Activated CD4-positive, alpha-beta T cell treated with anti-CD3 and anti-CD28 coated beads for 4 hours (primary cell): Measurements from ENCODE around the gene COL16A1.
A peak's percentile ranks its signal among the peaks of the same experiment; 100 is the strongest.

Experiments used
- DNase-seq, 2 donors: peaks; one replicate each; pipeline ENCODE4 v3.0.0-alpha.2; 2020

Gene COL16A1

DNA sequence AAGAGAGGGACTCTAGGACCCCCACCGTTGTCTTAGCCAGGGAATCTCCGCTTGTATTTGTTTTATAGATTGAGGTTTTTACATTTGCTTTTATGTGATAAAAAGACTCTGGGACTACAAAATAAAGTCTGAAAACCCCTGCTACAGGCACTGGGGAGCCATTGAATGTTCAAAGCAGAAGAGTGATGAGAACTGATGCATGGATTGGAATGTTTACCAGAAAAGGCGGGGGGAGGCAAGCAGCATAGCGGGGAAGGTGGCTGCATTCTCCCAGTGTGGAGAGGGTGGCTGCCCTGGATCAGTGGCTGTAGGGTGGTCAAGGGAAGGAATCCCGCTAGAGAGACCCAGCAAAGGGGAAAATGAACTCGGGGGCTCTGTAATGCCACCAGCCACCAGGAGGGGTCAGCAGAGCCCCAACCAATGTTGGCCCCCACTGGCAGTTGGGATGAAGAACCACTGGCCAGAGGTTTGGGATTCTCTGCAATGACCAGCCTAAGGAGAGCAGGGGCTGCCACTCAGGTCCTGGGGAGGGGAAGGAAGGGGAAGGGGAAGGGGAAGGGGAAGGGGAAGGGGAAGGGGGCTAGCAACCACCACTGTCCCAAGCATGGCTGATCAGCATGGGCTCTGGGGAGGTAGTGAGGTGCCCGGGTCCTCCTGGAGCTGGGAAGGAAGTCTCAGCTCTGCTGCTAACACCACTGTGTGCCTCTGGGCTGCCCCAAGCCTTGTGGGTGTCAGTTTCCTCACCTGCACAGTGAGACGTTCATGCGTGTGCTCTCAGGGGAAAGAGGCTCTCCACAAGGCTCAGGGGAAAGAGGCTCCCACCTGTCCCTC lies 40.0 kb downstream of the COL16A1 start:
- peak; percentile 49 to 63 for DNase-seq

DNA sequence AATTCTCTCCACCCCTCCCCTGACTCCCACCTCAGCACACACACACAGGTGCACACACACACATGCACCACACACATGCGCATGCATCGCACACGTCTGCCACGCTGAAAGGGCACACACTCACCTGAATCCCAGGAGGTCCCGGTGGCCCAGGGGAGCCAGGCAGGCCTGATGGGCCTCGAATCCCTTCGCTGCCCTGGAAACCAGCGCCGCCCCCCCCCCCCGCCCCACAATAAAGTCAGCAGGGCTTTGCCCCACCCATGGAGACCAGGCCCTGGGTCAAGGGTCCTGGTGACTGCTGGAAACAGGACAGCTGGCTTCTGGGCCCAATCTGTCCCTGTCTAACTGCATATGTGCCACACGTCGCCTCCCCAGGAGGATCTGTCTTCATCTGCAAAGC lies 41.4 kb downstream of the COL16A1 start:
- no peak for DNase-seq

DNA sequence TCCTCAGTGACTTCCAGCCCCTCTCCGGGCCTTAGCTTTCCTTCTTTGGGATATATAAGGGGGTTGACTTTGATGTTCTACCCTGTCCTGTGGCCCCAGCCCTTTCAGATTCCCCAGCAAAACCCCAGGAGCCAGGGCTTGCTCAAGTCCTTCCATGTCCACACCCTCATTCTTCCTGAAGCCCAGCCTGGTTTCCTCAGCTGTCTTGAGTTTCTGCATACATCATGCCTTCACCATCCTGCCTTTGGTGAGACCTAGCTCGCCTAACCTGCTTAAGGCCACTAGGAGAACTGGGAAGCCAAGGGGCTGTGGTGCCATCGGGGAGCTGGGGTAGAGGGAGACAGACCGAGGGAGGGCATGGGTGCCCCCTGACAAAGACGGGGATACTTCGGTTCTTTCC lies 42.0 kb downstream of the COL16A1 start:
- DNase-seq, result no peak

DNA sequence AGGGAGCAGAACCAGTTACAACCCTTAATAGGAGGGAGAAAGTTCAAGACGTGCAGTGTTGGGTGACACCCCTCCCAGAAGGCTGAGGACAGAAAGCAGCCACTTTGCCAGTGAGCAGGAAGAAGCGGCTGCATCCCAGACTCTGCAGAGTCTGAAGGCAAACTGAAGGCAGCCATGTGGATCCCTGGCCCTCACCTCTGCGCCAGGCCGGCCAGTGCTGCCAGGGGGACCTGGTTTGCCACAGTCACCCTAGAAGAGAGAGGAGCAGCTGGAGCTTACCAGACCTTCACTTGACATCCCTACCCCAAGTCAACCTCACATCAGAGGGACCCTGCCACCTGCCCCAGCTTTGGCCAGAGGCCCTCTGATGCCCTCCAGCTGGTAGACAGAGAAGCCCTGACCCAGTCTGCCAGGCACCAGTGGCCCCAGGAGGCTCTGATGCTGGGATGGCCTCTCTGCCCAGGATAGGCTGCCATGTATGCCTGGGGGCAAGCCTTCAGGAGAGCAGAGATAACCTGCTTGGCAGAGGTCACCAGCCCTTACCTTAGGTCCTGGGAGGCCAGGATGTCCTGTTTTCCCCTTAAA lies 42.9 kb downstream of the COL16A1 start:
- DNase-seq, result no peak

DNA sequence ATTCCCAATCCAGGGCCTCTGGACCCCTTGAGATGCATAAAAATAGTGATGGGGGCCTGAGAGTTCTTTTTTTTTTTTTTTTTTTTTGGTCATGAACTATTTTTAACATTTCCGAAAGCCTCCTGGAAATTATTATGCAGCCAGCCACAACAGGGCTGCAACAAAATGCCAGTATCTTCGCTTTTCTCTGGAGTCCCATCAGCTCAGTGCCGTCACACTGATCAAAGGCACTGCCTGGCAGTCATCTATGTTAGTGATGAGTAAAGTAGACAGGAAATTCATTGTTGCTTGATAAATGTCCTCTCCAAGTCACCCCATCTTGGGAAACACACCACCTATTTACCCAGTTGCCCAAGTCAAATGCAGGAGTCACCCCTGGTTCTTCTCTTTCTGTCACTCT lies 43.9 kb downstream of the COL16A1 start:
- no peak for DNase-seq

DNA sequence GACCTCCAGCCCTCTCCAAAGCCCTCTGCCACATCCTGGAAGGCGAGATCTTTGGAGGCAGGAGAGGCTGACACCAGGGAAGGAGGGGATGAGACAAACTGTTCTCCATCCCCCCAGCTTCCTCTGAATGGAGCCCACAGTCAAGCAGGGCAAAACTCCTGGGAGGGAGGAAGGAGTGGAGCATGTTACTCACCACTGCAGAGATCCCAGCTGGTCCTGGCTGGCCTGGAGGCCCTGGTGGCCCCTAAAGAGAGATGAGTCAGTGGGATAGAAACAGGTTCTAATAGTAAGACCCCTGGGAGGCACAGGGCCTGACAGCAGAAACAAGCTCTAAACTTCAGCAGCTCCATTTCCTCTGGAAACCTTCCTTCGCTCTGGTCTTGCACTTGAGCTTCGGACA lies 45.1 kb downstream of the COL16A1 start:
- no peak for DNase-seq

DNA sequence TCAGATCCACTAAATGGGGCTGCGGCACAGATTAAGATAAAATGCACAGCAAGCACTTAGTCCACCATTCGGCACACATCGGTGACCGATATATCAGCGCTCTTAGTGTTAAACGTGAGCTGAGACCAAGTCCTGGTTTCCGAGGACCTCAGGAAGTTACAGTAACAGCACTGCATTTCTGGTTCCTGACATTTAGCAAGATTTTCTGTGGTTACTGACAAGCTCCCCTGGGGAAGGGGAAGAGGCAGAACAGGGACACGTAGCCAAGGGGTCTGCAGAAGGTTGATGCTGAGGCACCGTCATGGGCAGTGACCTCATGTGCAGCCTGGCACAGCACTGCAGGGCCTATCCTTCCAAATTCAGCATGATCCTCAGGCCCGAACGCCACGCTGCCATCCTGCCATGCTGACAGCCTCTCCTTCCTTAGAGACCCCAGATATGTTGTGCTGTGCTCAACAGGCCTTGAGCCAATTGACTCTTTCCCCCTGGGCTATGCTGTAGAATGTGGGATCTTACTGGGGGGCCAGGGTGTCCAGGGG lies 45.8 kb downstream of the COL16A1 start:
- no peak for DNase-seq

DNA sequence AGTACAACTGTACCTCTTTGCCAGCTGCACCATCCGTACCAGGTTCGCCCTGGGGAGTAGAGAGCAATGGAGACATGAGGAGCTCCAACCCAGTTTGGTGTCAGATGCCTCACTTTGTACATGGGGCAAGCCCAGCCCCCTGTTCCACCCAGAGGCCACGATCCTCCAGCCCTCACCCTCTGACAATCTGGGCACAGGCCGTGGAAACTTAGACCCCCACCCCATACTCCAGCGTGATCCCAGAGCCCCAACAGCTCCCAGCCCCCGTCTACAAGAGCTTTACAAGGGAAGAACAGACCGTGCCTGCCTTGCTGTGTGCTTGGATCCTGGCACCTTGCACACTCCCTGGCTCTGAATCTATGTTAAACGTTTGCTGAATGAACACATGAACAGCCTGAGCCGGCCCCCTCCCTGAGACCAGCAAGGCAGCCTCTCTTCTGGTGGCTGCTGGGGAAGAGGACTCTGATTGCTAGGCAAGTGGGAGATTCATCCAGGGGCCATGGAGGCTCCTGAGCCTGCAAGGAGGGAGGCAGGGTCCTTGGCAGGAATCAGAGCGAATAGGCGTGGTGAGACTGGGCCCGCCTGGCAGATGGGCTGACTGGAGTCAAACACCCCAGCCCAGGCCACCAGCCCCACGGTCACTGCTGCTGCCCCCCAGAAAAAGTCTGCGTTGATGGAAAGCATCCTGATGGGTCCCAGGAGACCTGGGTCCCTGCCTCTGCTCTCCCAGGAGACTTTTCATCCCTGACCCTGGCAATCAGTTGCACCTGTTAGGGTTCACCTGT lies 46.6 kb downstream of the COL16A1 start:
- DNase-seq, result no peak

DNA sequence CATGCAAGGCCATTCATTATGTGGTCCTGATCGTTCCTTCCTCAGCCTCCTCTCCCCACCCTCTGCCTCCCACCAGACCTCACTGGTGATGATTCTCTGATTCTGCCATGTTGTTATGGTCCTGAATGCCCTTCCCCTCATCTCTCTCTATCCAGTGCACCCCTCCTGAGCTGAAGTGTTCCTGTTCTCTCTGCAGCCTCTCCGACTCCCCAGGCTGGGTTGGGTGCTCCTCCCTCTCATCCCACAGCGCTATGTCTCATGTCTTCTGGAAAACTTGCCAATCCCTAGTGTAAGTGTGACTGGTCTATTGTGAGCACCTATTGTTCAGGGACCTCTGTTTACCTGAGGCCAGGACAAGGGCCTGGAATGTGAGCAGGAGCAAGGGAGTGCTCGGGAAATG lies 48.1 kb downstream of the COL16A1 start:
- DNase-seq, result no peak

DNA sequence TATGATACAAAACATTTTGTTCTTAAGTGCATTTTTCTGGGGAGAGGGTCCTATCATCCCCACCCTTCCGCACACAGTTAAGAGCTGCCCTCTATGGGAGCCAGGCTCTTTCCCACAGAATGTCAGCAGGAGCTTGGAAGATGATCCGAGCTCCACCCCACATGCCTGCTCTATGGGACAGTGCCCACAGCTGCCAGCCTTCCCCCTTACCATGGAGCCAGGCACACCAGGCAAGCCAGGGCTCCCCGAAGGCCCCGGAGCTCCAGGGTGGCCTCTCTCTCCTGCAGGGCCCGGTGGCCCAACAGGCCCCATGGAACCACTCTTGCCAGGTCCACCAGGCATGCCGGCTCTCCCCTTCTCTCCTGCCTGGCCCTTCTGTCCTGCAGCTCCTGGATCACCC lies 48.7 kb downstream of the COL16A1 start:
- no peak for DNase-seq

DNA sequence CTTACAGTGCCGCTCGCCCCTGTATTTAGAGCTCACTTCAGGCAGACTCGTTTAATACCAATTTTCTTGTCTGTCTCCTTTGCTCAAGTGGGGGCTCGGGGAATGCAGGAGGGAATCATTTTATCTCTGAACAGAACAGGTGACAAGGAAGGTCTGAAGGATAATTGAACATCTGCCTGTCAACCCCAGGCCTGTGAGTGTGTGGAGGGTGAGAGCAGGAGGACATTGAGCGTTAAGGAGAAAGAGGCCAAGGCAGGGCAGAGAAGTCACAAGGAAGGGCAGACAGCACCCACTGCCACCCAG lies 49.4 kb downstream of the COL16A1 start:
- DNase-seq, result no peak

DNA sequence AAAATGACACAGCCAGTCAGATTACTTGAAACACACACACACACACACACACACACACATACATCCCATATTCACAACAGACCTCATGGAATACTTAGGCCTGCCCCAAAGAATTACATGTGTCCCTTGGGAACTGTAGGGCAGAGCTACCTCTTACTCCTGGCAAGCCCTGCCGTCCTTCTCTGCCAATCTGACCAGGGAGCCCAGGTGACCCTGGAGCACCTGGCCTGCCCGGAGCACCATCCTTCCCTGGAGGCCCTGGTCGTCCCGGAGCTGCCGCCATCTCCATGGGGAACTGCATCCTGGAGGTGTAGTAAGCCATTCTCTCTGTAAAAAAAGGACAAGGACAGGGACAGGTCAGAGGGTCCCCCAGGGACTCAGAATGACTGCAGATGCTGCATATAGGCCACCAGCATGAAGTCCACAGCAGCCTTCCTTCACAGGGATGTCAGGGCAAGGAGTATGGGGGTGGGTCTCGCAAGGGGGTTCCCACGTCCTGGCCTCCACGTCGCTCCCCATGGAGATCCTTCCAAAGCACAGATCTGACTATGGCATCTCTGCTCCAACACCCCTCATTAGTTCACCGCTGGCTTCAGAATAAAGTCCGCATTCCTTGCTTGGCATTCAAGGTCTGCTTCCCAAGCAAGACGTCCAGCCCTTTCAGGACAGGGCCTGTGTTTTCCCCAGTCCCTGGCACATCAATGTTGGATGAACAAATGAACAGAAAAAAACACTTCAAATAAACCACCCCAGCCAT lies 49.9 kb downstream of the COL16A1 start:
- no peak for DNase-seq

DNA sequence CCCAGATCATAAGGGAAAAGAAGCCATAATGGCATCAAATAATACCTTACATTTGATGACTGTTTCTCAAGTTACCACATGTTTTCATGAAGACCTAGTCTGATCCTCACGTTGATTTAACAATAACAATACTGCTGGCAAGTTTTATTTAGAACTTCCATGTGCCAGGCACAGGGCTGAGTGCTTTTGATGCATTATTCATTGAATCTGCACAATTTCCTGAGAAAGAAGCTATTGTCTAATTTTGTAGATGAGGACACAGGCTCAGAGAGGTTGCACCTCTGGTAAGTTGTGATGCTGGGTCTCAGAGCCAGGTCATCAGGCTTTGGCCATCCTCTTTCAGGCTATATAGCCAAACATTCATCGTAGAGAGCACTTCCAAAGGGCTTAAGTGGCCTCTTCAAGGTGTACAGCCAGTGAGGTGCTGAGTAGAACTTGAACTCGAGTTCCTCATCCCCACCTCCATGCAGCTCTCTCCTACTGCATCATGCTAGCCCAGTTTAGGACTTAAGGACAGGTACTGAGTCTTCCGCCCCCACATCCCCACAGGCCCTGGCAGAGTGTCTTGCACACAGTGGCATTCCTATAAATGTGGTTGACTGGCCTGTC lies 50.8 kb downstream of the COL16A1 start:
- DNase-seq, result no peak

DNA sequence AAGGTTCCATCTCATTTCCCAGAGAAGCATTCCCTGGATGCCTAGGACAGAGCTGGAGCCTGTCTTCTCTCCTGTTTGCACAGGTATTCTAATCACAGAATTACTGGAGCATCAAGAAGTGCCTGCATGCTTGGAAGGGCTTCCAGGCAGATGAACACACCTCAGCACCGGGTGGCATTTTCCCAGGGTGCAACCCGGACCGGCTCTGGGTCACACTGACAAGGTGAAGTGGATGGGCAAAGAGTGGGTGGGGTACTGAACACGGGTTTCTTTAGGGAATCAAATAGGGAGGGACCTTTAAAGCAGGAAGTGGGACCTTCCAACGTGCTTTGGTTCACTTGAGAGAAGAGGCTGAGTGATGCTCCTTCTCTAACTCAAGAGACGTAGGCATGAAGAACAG lies 52.1 kb downstream of the COL16A1 start:
- no peak for DNase-seq

DNA sequence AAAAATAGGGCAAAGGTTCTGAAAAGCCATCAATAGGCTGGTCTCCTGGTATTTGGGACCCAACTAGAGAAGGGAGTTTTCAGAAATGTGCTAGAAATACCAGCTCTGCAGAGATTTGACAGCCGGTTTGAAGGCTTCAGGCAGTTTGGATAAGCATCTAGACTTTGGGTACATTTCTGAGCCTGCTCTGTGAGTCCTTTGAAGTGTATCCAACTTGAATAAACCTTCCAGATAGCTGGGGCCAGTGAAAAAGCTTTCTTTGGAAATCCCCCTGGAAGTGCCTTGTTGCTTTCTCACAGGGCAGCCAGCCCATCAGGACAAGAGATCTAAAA lies 52.8 kb downstream of the COL16A1 start:
- DNase-seq, result no peak

DNA sequence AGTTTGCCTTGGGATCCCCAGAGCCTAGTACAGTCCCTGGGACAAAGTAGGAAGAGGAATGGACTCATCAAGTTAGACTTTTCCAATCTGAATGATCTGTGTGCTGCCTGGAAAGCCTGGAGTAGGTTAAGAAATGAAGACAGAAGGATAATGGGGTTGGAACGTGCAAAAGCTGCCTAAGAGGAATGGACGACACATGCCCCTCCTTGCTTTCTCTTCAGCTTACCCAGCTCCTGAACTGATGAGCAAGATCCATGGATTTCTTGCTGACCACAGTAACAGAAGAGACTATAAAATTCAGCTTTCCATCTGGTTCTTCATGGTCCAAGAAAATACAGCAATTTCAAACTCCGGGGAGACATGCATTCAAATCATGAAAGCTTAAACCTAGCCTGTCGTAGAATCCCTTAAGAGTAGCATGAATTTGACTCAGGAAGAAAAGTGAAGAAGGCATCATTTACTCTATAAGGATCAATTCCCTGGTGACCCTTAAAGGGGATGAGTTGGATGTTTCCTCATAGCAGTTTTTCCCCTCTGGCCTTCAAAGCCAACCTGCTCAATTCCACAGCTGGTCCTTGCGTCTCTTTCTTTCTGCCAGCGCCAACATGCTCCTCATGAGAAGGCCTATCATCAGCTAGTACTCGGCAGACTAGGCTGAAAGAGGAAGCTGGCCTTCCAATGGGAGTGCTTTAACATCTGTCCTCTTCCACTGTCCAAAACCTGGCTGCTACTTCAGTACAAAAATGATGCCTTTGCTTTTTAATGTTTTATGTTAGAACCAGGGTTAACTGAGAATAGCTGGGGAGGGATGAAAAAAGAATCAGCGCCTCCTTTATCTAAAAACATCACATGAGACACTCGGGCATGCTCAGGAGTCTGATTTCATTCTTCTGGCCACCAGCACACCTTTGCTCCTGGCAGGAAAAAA lies 53.4 kb downstream of the COL16A1 start:
- DNase-seq, result no peak

DNA sequence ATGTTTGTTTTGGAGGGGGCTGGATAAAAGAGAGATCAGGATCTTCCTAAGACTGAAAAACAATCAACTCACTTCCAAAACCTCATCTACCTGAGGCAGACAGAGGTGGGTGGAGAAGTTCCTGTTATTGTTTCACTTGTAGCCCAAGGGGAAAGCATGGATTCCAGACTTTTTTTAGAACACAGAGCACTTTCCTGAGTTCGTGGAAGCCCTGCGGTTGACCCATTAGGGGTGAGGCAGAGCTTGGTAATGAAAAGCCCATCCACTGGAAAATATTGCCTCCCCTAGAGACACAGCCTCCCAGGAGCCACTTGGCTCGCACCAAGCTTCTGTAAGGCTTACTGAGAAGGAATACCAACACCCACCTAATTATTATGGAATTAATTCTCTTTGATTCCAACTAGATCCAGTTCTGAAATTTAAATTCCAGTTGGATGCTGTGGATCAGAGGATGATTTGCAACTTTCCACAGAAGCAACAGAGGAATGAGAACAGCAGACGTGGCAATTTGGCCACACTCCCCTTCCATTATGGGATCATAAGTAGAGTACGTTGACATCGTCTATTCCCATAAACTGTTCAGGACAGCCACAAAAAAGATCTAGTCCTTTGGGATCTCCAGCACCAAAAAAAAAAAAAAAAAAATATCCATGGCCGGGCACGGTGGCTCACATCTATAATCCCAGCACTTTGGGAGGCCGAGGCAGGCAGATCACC lies 55.0 kb downstream of the COL16A1 start:
- no peak for DNase-seq

DNA sequence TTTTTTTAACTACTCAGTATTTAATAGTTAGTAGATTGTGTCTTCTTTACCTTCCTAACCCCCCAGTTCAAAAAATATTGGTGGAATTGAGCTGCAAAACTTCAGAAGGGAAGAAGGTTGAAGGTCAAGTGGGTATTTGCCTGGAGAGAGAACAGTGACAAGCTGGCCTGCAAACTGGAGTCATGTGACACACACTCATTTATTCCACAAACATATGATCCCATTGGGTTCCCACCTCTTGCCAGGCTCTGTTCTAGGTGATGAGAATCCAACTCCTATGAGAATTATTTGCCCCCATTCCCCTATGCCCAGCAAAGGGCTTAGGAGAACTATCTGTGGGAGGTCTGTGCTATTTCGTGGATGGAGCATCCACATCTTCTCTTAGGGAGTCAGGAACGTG lies 55.6 kb downstream of the COL16A1 start:
- DNase-seq, result no peak

DNA sequence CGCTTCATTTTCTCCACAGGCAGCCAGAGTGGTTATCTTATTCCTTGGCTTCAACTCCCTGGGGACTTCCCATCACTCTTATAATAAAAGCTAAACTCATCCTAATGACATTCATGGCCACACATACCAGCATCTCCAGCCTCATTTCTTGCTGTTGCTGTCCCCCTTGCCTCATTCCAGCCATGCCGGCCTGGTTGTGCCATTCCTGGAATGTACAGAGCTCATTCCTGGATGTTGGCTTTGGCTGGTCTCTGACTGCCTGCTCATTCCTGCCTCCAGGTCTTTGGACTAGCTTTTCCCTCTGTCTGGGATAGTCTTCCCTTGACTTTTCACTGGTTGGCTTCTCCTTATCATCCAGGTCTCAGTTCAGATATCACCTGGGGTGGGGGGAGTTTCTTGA lies 56.7 kb downstream of the COL16A1 start:
- DNase-seq, result no peak

DNA sequence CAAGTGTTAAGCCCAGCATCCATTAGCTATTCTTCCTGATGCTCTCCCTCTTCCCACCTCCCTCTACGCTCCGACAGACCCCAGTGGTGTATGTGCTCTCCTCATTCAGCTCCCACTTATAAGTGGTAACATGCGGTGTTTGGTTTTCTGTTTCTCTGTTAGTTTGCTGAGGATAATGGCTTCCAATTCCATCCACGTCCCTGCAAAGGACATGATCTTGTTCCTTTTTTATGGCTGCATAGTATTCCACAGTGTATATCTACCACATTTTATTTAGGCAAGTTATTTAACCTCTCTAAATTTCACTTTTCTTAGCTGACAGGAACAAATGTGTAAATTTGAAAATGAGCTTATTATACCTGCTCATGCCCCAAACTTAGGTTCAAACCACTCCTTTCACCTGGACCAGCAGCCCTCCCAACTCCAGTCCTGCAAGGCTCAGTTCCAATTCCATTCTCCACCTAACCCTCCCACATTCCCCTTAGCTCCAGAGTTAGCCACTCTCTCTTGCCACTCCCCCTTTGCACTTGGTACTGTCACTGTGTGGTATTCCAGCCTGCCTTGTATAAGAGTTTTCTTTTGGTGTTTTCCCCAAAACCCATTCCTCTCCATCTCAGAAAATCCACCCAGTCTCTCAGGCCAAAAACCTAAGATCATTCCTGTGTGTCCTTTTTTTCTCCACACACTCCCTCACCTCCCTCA lies 57.4 kb downstream of the COL16A1 start:
- no peak for DNase-seq

DNA sequence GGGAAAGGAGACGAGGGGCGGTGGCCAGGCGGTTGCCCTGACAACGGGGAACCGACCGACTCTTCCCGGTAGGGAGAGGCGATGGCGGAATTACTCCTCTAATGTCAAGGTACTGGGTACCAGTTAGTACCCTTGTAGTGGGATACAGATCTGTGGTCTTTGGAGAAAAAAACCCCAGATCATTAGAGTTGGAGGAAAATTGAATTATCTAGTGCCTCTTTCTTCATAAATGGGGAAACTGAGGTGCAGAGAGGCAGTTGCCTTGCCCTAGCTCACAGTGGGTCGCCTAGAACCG lies 58.6 kb downstream of the COL16A1 start:
- no peak for DNase-seq
